Stimulated activated CD8-positive, alpha-beta memory T cell treated with anti-CD3 and anti-CD28 coated beads, Interleukin-15, amount 100 ng/mL, for 4 hours (primary cell): ENCODE results near the gene WDR76.

Experiments
- DNase-seq, 2 donors: peaks; one replicate each; pipeline ENCODE4 v3.0.0-alpha.2; 2020; ENCODE audit warnings: low read depth in 2 of 2

The WDR76 gene

DNA sequence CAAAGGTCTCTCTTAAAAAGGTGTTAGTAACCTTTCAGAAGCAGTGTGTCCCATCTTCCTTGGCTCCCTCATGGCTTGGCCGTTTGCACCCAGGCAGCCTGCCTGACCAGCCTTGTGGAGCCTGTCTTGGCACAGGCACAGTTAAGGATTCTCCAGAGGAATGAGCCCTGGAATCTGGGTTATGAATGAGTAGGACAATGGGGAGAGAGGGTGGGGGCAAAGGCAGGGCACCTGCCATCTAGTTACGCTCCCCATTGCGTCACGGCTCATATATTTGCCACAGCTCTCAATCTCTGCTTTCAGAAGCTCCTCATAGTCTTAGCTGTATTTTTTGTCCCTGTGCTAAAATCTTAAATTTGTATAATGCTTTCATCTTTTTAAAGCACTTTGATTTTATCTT is 50.6 kb downstream of the WDR76 start:
- DNase-seq = no peak

DNA sequence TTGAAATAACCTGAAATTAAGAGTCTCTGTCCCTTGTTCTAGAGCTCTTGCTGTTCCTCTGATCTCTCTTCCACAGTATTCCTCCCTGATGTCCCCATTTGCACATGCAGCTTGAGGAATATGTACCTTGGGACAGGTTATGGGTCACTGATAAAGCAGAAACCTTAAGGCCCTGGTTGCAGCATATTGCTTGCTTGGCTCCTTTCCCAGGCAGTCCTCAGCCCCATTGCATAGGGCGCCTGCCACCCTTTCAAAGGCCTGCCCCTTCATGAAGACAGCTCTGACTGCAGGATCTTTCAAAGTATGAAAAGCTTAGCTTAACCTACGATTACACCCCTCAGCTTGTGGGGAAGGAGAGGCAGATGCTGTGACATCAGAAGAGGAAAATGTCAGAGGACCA is 51.6 kb downstream of the WDR76 start:
- DNase-seq = no peak

DNA sequence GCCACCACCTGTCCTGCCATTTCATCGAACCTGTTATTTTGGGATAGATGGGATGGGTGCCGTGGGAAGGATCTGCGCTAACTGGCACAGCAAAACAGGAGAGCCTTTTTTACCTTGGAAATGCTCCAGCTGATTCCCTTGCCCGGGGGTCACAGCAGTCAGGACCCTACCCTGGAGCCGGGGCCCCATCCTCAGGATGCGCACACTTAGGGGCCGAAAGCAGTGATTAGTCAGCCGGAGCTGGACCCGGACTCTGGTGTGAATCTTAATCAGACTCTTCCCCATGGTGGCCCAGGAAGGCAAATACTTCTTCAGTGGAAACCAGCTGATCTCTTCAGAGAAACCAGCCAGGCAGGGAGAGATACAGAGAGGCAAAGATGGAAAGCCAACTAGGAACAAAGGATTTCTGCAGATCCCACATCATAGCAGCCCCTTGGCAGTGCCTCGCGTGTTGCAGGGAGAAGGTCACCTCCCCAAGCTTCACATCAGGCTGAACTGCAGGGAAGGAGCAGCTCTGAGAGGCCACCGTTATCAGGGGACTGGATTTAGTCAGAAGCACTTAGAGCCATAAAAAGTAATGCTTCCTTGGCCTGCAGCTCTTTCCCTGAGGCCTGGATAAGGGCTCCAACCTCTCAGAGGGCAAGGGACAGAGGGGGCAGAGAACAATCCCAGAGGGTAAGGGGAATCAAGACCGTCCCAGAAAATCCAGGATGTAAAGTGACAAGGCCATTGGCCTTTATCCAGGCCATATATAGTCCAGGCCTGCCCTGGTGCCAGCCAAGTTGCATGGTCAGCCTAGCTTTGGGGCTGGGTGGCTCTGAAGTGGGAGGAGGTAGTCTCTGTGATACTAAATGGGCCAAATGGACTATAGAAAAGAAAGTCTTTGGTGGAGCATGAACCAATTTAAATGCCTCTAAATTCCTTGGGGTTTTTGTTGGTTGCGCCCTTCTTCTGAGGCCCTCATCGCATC is 52.9 kb downstream of the WDR76 start:
- no peak for DNase-seq

DNA sequence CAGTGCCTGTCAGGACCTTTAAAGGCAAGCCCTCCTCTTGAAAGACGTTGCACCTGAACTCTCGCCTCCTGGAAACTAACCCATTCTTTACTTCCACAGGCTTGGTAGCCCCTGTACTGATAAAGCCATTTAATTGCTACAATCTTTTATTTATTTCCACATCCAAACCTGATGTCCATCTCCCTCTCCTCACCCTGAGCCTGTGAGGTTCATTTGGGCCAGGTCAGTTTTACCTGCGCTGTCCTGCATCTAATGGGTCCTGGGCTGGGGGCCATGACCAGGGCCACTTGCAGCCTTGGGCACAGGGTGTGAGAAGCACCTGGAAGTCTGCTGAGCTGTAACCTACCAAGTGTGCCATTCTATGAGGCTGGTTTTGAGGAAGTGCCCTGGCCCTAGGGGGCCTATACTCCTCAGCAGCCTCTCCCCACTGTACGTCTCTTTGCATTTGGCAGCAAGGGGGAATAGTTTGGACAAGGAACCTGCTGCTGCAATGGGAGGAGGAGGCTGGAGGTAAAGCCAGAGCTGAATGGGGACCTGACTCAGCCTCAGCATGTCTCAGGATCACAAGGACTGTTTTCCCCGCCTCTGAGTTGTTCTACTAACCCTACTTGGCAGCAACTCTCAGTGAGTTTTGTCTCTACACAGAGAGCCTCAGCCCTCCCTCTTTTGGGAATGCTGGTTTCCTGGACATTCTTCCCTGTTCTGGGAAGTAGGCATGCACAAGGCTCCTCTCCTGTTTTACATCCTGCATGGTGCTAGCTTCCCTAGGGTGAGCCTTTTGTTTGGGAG is 53.8 kb downstream of the WDR76 start:
- no peak for DNase-seq

DNA sequence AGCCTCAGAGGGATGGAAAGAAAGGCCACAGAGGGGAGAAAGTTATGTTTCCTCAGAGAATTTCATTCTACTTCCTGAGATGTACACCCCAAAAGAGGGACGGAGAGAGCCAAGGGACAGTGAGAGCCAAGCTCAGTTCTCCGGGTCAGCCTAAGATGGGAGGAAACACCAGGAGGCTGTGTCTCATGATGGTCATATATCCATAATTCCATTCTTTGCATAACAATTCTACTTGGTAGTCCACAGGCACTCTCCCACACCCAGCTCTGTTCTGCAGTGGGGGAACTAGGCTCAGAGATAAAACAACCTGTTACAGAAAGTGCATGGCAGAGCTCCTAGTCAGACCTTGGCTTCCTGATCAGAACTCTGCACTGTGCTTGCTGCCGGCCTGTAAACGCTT is 54.4 kb downstream of the WDR76 start:
- no peak for DNase-seq

DNA sequence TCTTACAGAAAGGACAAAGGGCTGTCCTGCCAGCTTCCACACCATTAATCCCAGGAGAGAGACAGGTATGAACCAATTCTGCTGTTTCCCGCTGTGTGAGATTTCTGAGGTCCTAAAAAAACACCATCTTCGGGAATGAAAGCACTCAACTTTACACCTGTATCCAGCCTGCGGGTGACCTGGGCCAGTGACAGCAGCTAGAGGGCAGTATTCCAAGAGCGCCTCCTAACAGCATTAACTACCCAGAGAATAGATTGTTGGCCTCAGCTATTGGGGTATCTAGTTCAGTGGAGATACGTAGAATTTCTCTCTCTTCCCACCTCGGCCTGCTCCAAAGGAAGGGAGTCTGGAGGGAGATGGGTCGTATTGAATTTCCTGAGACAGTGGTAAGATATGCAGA is 55.1 kb downstream of the WDR76 start:
- DNase-seq = no peak

DNA sequence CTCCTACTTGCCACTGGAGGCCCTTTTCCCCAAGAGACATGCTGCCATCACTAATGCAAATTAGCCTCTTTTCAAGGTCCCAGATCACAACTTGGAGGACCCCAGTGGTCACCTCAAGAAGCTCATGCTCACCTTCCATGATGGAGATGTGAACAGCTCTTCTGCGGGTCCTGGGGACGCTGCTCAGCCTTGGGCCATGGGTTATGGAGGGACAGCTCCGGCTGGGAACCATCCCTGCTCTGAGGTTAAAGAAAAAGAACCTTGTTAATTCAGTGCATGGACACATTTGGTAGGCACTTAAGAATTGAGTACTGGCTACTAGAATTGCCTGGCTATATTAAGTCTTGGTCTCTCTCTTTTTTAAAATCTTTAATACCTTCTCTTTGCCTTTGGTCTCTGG is 56.8 kb downstream of the WDR76 start:
- no peak for DNase-seq

DNA sequence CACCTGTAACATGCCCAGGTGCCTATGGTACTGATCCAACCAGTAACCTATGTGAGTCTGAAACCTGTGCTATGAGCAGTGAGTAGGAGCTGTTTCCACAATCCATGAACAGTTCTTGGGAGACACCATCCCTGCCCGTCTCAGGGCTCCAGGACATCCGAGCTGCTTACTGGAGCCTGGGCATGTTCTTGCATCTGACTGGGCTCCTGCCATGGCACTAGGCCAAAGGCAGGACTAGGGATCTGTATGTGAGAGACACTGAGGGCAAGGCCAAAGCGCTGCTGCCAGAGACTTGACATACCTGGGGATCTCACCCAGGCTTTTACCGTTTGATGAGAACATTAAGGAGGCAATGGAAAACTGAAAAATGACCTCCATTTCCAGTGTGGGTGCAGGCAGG is 59.8 kb downstream of the WDR76 start:
- no peak for DNase-seq

DNA sequence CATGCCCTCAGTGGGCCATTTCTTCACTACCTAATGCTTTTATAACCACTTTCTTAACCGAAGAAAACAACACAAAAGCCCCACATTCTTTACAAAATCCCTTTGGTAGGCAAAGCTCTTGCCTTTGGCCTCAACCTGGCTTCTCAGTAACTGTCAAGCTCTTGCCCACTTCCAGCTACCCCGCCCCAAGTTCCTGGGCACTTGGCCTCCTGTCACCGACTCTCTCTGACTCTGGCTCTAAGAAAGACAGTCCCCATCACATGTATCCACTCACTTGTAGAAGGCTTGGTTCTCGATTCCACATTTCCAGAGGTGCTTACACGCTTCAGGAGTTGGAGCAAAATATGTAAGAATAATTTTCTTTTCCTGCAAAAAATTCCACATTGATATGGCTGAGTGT is 61.1 kb downstream of the WDR76 start:
- DNase-seq = no peak

DNA sequence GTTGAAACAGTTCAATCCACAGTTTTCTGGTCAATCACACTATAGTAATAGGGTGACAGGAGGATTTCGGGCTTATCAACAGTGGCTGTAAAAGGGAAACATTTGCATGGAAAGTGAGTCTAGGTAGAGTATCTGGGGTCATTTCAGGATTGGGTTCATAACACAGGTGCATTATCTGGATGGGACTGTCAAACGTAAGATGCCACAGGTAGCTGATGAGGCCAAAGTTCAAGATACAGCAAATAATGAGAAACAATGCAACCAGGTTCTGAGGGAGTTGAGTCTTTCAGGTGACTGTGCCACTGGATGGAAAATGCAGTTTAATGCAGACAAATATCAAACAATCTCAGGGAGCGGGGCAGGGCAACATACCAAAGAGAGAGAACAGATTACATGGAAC is 62.2 kb downstream of the WDR76 start:
- no peak for DNase-seq

DNA sequence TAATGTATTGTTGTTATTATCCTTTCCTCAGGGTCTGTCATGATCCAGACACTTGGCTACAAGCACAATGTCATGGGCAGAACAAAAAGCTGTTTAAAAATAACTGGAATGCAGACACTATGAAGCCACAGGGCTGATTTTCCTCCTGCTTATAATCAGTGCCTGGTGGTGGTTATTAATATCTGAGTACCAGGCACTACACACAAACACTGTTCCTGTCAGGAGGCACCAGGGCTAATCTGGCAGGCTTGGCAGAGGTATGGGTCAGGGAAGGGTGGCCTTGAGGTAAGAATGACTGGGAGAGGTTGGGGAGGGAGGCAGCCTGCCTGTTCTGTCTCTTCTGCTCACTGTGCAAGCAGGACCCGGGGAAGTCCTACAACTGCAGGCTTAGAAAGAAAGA is 67.2 kb downstream of the WDR76 start:
- DNase-seq = no peak

DNA sequence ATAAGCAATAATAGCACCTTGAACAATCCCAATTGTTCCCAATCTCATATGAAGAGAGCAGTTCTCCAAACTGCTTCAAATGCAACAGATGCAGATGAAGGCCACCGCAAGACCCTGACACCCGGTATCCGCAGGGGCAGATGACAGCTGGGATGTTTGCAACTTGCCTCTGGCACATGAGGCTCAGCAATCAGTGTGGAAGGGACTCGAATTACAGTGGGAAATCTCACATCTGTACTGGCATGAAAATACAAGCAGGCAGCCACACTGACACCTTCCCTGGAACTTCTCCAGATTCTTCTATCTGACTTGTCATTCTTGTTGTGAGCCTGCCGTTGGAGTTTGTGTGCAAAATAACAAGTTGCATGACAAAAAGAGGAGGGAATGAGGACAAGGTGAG is 68.8 kb downstream of the WDR76 start:
- no peak for DNase-seq

DNA sequence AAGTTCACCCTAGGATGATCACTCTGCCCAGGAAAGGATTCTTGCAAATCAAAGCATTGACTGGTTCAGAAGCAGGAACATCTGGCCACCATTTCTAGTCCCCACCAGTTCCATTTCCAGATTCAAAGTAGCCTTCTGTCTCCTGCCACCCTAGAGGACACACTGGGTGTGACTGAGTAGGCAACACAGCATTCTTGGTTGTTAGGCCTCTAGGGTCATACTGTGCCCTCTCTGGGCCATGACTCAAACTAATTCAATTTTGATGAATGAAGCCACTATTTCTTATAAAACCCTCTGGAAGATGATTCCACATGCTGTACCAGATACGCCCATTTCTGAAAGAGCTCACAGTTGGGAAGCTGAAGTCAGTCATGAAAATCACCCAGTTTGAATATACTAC is 69.7 kb downstream of the WDR76 start:
- no peak for DNase-seq

DNA sequence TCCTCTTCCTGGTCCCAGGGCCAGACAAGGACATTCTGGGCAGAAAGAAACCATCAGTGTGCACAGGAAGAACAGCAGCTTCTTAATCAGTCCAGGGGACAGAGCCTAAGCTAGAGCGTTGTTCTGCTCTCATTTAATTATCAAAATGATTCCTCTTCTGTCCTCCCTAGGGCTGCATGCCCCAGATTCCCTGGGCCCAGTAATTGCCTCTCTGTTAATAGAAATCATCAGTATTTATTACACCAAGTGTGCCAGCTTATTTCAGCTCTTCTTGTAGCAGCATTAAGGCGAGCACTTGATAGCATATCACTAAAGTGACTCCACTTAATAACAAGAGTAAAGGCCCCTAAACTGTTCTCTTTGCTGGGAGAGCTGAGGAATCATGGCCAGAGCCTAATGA is 72.1 kb downstream of the WDR76 start:
- no peak for DNase-seq

DNA sequence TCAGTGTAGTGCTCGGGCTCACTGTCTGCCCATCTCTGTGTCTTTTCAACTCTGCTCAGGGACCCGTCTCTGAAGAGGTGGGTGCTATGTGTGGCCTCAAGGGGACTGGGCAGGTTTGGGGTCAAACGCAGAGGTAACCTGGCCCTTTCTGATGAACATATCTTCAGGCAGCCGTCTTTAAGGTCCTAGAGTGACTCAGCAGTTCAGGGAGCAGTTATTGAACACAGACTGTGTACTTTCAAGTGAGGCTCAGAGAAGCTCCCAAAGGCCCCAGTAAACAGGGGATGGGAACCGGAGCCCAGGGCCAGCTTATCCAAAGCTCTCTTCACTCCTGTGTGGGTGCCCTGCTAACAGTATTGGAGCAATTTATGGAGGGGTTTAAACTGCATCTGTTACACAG is 73.1 kb downstream of the WDR76 start:
- no peak for DNase-seq

DNA sequence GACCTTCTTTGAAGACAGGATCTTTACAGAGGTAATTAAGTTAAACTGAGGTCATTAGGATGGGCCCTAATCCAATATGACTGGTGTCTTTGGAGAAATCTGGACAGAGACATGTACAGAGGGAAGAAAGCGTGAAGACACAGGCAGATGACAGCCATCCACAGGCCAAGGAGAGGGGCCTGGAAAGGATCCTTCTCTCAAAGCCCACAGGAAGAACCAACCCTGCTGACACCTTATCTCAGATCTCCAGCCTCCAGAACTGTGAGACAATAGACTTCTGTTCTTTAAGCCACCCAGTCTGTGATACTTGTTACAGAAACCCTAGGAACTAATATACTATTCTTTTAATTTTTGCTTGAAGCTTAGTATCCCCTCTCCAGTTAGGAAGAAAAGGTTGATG is 74.2 kb downstream of the WDR76 start:
- no peak for DNase-seq

DNA sequence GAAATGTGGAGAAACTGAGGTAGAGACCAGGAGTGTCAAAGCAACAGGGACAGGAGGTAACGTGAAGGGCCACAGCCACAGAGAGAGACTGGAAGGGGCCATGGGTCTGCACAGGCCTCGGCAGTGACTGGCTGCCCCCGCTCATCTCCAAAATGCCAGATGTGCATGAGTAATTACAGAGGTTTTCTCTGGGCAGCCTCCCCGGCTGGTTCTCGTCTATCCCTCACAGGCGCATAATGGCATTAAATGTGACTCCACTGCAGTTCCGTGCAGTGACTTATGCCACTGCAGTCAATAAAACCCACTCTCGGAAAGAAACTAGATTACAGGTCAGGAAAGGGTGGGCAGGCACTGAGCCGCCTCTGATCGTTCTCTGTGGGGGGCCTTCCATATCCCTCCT is 74.7 kb downstream of the WDR76 start:
- no peak for DNase-seq

DNA sequence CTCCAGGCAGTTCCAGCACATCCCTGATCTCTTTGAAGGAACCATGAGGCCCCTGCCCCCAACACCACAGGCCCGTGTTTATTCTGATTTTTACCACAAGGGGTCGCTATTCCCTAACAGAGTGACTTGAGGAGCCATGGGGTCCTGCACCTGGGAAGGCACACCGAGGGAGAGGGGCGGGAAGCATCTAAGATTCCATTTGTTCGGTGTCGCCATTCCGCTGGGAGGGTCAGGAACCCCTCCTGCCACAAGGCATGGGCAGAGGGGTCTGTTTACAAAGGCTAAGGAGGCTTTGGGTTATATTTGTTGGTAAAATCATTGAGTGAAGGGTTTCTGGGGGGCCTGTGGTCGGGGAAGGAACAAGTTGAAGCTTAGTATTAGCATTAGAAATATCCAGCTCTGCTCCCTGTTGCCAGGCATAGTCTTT is 77.1 kb downstream of the WDR76 start:
- peak in 1 of 2 donors; percentile 13 for DNase-seq

DNA sequence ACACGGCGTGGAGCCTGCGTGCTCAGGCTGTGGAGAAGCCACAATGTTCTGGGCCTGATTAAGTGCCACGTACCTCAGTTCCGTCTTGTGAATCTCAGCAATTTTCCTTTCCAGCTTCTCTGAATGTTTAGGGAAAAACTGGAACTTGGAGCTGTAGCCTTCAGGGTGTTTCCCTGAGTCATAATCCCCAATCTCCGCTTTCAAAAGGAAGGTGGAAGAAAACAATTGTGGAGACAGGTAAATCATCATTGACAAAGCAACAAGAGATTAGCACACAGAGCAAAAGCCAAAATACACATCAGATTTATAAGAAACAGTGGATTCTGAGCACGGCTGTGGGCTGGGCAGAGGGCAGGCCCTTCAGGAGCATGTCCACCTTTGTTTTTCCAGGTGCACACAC is 79.0 kb downstream of the WDR76 start:
- DNase-seq = no peak

DNA sequence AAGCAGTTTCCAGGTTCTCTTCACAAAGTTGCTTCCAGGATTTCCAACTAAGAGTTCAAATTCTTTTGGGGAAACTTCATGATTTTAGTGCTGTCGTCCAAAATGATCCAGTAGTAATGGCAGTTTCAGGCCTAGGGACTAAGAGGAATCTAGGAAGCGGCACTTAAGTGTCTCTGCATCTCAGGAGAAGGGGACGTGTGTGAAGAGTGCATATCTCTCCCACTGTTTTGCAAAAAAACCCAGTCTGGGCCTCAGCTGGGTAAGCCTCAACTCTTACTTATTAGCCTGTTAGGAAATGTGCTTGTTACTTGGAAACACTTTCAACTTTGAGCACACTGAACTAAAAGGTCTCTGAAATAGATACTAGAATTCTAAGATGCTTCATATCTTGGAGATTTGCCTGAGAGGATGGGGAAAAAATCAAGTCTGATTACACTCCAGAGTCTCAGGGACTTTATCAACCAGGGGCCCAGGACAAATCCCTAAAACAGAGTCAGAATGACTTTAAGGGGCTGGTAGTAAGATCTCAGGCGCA is 81.8 kb downstream of the WDR76 start:
- no peak for DNase-seq

DNA sequence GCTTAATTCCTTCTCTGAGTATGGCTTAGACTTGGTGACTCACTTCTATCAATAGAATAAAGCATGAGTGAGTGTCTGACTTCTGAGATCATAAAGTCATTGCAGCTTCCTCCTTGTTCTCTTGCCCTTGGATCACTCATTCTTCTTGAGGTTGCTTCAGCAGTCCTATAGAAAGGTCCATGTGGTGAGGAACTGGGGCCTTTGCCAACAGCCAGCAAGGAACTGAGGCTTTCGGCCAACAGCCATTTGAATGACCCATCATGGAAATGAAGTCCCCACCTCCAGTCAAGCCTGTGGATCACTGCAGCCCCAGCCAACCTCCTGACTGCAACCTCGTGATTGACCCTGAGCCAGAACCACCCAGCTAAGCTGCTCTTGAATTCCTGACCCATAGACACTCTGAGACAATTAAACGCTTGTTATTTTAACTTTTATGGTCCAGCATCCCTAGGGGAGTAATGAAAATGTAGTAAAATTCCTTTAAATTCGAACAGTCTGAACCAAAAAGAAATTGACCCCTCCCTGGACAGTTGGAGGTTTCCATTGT is 84.5 kb downstream of the WDR76 start:
- DNase-seq = no peak

DNA sequence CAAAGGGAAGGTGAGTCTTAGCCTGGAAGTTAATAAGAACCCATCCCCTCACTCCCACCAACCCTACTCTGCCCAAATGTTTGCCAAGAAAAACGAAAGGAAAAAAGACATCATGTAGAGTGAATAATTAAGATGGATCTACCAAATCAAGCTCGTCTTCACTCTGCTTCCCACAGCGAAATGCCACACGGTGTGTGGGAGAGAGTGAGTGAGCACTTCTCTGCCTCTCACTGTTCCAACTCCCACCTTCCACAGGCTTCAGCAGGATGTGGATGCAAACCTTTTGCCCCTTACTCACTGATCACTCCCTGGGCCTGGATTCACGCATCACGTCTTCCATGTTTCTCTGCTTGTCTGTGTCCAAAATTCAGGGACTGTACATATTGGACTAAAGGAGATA is 85.4 kb downstream of the WDR76 start:
- no peak for DNase-seq
